Measurements from ENCODE around the gene C1GALT1.
"Not testable (repeated sequence)": the region's sequence is repeated elsewhere in the genome, so short reads cannot be mapped to it uniquely, and the experiment has no call there.

DNA sequence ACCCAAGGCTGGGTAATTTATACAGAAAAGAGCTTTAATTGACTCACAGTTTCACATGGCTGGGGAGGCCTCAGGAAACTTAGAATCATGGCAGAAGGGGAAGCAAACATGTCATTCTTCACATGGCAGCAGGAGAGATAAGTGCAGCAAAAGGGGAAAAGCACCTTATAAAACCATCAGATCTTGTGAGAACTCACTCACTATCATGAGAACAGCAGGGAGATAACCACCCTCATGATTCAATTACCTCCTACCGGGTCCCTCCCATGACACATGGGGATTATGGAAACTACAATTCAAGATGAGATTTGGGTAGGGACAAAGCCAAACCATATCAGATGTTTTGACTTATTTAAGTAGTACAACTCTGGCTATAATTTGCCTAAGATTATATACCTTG, 46.4 kb upstream of the C1GALT1 start:
- TF ChIP-seq, protein P1, sequence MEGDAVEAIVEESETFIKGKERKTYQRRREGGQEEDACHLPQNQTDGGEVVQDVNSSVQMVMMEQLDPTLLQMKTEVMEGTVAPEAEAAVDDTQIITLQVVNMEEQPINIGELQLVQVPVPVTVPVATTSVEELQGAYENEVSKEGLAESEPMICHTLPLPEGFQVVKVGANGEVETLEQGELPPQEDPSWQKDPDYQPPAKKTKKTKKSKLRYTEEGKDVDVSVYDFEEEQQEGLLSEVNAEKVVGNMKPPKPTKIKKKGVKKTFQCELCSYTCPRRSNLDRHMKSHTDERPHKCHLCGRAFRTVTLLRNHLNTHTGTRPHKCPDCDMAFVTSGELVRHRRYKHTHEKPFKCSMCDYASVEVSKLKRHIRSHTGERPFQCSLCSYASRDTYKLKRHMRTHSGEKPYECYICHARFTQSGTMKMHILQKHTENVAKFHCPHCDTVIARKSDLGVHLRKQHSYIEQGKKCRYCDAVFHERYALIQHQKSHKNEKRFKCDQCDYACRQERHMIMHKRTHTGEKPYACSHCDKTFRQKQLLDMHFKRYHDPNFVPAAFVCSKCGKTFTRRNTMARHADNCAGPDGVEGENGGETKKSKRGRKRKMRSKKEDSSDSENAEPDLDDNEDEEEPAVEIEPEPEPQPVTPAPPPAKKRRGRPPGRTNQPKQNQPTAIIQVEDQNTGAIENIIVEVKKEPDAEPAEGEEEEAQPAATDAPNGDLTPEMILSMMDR (IDR thresholded peaks at IDR 0.05; ENCODE audit: low read depth, low read length): not testable (repeated sequence)
- TF ChIP-seq POLR2A (IDR thresholded peaks at IDR 0.05; ENCODE audit: extremely low read depth, insufficient read length): not testable (repeated sequence)

All from NB4 (cell line).